ENCODE results near the gene TMUB1. TPM values are rescaled to one million over a fixed set of nuclear protein-coding genes. Genes with fewer than 3 reads are reported as not detected.

Gene TMUB1
- total RNA-seq, 1 donor from 2014 or later, result 30.1 TPM

DNA sequence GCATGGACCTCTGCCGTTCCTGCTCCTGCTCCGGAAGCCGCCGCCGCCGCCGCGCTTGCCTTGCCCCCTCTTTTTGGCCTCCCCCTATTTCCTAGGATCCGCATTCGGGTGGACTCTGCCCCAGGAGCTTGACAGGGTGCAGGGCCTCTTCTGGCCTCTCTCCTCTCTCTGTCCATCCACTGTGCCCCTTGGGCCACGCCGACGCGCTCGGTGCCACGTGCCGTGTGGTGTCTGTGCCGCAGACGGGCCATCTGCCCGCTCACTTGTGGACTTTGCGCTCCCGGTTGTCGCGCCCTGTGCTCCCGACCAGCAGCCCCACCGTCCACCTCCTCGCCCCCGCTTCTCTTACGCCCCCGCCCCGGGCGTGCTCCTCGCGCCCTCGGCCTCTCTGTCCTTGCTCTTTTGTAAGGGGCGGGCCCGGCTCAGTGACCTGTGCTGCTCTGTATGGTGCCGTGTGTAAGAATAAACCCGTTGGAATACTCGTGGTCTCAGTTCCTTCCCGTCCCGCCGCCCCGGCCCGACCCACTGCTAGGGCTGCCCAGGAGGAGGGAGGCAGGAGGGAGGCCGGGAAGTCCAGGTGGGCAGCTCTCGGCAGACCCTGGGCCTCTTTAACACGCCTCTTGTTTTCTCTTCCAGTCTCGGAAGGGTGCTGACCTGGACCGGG is 40.0 kb upstream of the TMUB1 start:
- DNase-seq, result no peak
- no peaks in the 10 kb centered on the region for H3K27me3 ChIP-seq (ENCODE audit: low read depth)
- no peaks in the 10 kb centered on the region for H3K9me3 ChIP-seq (replicated peaks)
- H3K27ac ChIP-seq (replicated peaks), result no peak overlapping the region
- peaks cover 28% of the 10 kb centered on the region for H3K4me1 ChIP-seq
- H3K4me3 ChIP-seq, result no peak overlapping the region
- H3K36me3 ChIP-seq, result peaks cover 53% of the 10 kb centered on the region
- intact Hi-C loops (cut with micrococcal nuclease), result no loop called here
- TF ChIP-seq, protein P1, sequence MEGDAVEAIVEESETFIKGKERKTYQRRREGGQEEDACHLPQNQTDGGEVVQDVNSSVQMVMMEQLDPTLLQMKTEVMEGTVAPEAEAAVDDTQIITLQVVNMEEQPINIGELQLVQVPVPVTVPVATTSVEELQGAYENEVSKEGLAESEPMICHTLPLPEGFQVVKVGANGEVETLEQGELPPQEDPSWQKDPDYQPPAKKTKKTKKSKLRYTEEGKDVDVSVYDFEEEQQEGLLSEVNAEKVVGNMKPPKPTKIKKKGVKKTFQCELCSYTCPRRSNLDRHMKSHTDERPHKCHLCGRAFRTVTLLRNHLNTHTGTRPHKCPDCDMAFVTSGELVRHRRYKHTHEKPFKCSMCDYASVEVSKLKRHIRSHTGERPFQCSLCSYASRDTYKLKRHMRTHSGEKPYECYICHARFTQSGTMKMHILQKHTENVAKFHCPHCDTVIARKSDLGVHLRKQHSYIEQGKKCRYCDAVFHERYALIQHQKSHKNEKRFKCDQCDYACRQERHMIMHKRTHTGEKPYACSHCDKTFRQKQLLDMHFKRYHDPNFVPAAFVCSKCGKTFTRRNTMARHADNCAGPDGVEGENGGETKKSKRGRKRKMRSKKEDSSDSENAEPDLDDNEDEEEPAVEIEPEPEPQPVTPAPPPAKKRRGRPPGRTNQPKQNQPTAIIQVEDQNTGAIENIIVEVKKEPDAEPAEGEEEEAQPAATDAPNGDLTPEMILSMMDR (IDR thresholded peaks at IDR 0.05; ENCODE audit: borderline replicate concordance), result no peak

DNA sequence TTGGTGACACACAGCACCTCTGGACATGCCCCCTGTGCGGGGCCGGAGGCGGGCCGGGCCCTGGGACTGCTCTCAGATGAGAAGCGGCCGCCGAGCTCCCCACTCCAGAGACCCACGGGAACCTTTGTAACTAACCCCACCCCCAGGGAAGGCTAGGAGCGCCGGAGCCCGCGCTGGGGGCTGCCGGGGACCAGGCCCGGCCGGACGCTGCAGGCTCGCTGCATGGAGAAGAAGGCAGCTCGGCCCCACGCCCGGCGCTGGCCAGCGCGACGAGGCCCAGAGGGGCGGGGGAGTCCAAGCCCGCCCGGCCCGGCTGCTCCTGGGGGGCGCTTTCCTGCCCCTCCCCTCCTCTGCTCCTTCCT is 39.5 kb upstream of the TMUB1 start:
- H3K36me3 ChIP-seq, result peaks cover 53% of the 10 kb centered on the region
- H3K4me3 ChIP-seq, result no peak overlapping the region
- intact Hi-C loops (cut with micrococcal nuclease), result no loop called here
- TF ChIP-seq, protein P1 (IDR thresholded peaks at IDR 0.05; ENCODE audit: borderline replicate concordance), result no peak
- H3K27me3 ChIP-seq (ENCODE audit: low read depth), result no peaks in the 10 kb centered on the region
- DNase-seq, result no peak
- H3K27ac ChIP-seq (replicated peaks), result no peak overlapping the region
- H3K9me3 ChIP-seq (replicated peaks), result no peaks in the 10 kb centered on the region
- peaks cover 28% of the 10 kb centered on the region for H3K4me1 ChIP-seq

DNA sequence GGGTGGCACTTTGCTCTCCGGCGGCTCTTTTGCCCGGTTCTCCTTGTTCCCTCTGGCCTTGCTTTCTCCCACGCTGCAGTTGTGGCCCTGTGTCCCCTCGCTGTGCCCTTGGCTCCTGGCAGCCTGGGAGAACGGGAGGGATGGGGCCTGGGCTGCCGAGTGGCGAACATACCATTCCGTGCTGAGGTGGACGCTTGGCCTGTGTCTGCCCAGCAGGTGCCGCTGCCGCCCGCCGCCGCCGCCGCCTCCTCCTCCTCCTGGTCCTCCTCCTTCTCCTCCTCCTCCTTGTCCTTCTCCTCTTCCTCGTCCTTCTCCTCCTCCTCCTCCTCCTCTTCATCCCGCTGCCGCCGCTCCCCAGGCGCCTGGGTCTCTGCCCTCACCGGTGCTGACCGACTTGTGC is 39.0 kb upstream of the TMUB1 start:
- Histone ChIP-seq H3K36me3 (peaks cover 57% of the 10 kb centered on the region), H3K27me3 (ENCODE audit: low read depth) (no peaks in the 10 kb centered on the region), H3K27ac (replicated peaks) (peak overlapping the region; percentile 40), H3K9me3 (replicated peaks) (no peaks in the 10 kb centered on the region), H3K4me3 (no peak overlapping the region), H3K4me1 (peaks cover 28% of the 10 kb centered on the region)
- no peak for DNase-seq
- TF ChIP-seq, protein P1 (IDR thresholded peaks at IDR 0.05; ENCODE audit: borderline replicate concordance), result peak; percentile 38
- intact Hi-C loops (cut with micrococcal nuclease), result no loop called here

DNA sequence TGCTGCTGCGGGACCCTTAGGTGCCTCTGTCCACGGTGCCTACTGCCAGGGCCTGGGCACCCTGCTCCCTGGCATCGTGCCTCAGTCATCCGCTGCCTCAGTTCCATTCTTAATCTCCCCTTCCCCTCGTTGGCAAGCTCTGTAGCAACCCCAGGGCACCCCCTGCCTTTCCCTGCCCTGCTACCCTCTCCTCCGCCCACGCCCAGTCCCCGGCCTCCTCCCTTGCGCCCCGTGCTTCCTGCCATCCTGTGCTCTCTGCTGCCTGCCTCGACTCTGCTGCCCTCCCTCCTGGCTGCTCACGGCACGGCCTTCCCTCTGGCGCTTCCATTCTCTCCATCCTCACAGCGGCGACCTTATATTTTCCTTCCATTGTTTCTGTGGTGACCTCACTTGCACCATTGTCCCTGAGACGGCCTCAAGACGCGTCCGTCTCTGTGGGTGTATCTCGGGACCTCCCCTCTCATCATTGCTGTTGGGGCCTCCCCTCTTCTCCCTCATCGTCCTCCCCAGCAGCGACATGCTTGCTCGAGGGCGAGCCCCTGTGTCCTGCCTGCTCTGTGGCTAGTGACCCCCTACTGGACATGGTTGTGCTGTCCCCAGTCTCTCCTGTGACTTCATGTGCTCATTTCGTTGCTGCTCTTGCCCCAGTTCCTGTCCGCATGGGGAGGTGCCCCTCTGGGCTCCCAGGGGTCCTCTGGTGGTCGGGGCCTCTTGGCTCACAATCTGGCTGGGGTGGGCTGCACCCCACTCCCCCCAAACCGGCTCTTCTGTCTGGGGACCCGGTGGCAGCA is 38.3 kb upstream of the TMUB1 start:
- Histone ChIP-seq H3K4me1 (peaks cover 28% of the 10 kb centered on the region), H3K36me3 (peaks cover 57% of the 10 kb centered on the region), H3K9me3 (replicated peaks) (no peaks in the 10 kb centered on the region), H3K27ac (replicated peaks) (peak overlapping the region; percentile 40), H3K4me3 (no peak overlapping the region), H3K27me3 (ENCODE audit: low read depth) (no peaks in the 10 kb centered on the region)
- intact Hi-C loops (cut with micrococcal nuclease), result no loop called here
- no peak for DNase-seq
- TF ChIP-seq, protein P1 (IDR thresholded peaks at IDR 0.05; ENCODE audit: borderline replicate concordance), result no peak

DNA sequence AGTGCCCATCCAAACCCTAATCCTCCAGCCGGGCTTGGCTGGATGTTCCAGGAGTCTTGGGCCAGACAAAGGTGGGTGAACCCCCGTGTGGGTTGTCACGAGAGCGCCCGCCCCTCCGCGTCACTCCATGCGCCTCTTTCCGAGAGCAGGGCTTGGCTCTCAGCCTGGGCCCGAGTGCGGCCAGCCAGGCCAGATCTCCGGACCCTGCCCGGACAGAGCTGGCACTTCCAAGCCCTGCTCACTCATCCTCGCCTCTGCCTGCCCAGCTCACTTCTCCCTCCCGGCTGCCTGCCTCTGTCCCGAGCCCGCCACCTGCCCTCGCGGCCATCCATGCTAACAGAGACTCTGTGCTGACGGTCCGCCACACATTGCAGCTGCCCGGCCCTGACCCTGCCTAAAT is 37.6 kb upstream of the TMUB1 start:
- Histone ChIP-seq H3K9me3 (replicated peaks) (no peaks in the 10 kb centered on the region), H3K27ac (replicated peaks) (no peak overlapping the region), H3K4me3 (no peak overlapping the region), H3K36me3 (peaks cover 57% of the 10 kb centered on the region), H3K27me3 (ENCODE audit: low read depth) (no peaks in the 10 kb centered on the region), H3K4me1 (peaks cover 23% of the 10 kb centered on the region)
- TF ChIP-seq, protein P1 (IDR thresholded peaks at IDR 0.05; ENCODE audit: borderline replicate concordance), result no peak
- intact Hi-C loops (cut with micrococcal nuclease), result no loop called here
- no peak for DNase-seq

All from left ventricle myocardium inferior (tissue), 1 donor.